SU-DHL-6 (cell line): Measurements from ENCODE around the gene RANGAP1.

Experiments used
- EZH2phosphoT487 ChIP-seq: fragments of 200-600 bp; sonication (generic), shearing (Covaris generic); conservative IDR thresholded peaks from 2 replicates; pipeline ENCODE4 v1.6.1; 2018; ENCODE audit warnings: mild to moderate bottlenecking, antibody characterized with exemption, low read length, moderate library complexity, mixed read lengths
- TF ChIP-seq, protein P1 (sequence below): fragments of 200-600 bp; sonication (generic); IDR thresholded peaks from one replicate; pipeline ENCODE4 v1.5.1; 2017; ENCODE audit warnings: antibody characterized with exemption, mild to moderate bottlenecking, low read length, moderate library complexity; ENCODE audit not compliant: insufficient read depth, poor library complexity, severe bottlenecking

- TF ChIP-seq, protein P1, sequence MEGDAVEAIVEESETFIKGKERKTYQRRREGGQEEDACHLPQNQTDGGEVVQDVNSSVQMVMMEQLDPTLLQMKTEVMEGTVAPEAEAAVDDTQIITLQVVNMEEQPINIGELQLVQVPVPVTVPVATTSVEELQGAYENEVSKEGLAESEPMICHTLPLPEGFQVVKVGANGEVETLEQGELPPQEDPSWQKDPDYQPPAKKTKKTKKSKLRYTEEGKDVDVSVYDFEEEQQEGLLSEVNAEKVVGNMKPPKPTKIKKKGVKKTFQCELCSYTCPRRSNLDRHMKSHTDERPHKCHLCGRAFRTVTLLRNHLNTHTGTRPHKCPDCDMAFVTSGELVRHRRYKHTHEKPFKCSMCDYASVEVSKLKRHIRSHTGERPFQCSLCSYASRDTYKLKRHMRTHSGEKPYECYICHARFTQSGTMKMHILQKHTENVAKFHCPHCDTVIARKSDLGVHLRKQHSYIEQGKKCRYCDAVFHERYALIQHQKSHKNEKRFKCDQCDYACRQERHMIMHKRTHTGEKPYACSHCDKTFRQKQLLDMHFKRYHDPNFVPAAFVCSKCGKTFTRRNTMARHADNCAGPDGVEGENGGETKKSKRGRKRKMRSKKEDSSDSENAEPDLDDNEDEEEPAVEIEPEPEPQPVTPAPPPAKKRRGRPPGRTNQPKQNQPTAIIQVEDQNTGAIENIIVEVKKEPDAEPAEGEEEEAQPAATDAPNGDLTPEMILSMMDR = no peak
- TF ChIP-seq EZH2phosphoT487 = no peak
These were observed 25.5 kb upstream of the RANGAP1 start for GRCh38 chr22:41311487-41311886.
